Upper lobe of right lung (tissue), 1 donor: Measurements from ENCODE around the gene TPCN2. TPM values are rescaled to one million over a fixed set of nuclear protein-coding genes. Genes with fewer than 3 reads are reported as not detected.

Experiments used
- ATAC-seq: fragments of 200-7000 bp; cut with Tn5 transposase; one replicate; pipeline ENCODE4 v1.9.1; 2020; ENCODE audit warnings: mild to moderate bottlenecking, moderate library complexity
- DNase-seq: peaks from one replicate; pipeline ENCODE4 v3.0.0-alpha.2; 2020
- H3K27ac ChIP-seq: fragments of 200-600 bp; one replicate; pipeline ENCODE4 v1.8.0; 2022
- H3K27me3 ChIP-seq: fragments of 200-600 bp; one replicate; pipeline ENCODE4 v1.8.0; 2022; ENCODE audit warnings: mild to moderate bottlenecking
- H3K36me3 ChIP-seq: fragments of 200-600 bp; one replicate; pipeline ENCODE4 v1.8.0; 2022
- H3K4me1 ChIP-seq: fragments of 200-600 bp; one replicate; pipeline ENCODE4 v1.8.0; 2022
- H3K4me3 ChIP-seq: fragments of 200-600 bp; one replicate; pipeline ENCODE4 v1.8.0; 2022; ENCODE audit warnings: mild to moderate bottlenecking
- H3K9me3 ChIP-seq: fragments of 200-600 bp; one replicate; pipeline ENCODE4 v1.8.0; 2022
- CTCF ChIP-seq: fragments of 200-600 bp; IDR thresholded peaks from one replicate; pipeline ENCODE4 v1.8.0; 2022; ENCODE audit warnings: antibody characterized with exemption
- intact Hi-C: fragments of 100-400 bp; cut with DNase I; formaldehyde crosslinking; loops from one replicate; pipeline ENCODE4 v1.11.0; 2022
- total RNA-seq: library from RNA; stranded (reverse); fragmentation: NEBNext Ultra II Directional; extraction: Animal tissue kit (Norgen Biotek cat#: 25700); gene quantifications from one replicate; pipeline ENCODE4 v1.2.1, GENCODE V29; 2021
- donor health status: DM: no; HTN: yes; CAD: no; lungs with severe emphysema.

The TPCN2 gene
- total RNA-seq, 1 donor from 2014 or later: 16.6 TPM

GRCh38 chr11:69161117-69161407 lies 112.3 kb downstream of the TPCN2 start:
- intact Hi-C loops: no loop called here
- no peaks in the 10 kb centered on the region for H3K27me3 ChIP-seq
- no peak overlapping the region for H3K4me3 ChIP-seq
- no peaks in the 10 kb centered on the region for H3K36me3 ChIP-seq
- no peak overlapping the region for H3K27ac ChIP-seq
- peaks cover 13% of the 10 kb centered on the region for H3K4me1 ChIP-seq
- no peak for TF ChIP-seq CTCF
- H3K9me3 ChIP-seq: no peaks in the 10 kb centered on the region
- ATAC-seq (no peak), DNase-seq (peak; percentile 19)

- TF ChIP-seq CTCF: no peak
- no peaks in the 10 kb centered on the region for H3K27me3 ChIP-seq
- no peak overlapping the region for H3K4me3 ChIP-seq
- H3K4me1 ChIP-seq: peaks cover 11% of the 10 kb centered on the region
- DNase-seq (no peak), ATAC-seq (no peak)
- intact Hi-C loops: no loop called here
- no peaks in the 10 kb centered on the region for H3K36me3 ChIP-seq
- no peaks in the 10 kb centered on the region for H3K9me3 ChIP-seq
- no peak overlapping the region for H3K27ac ChIP-seq
These were observed 113.8 kb downstream of the TPCN2 start for GRCh38 chr11:69162505-69162904.

DNA sequence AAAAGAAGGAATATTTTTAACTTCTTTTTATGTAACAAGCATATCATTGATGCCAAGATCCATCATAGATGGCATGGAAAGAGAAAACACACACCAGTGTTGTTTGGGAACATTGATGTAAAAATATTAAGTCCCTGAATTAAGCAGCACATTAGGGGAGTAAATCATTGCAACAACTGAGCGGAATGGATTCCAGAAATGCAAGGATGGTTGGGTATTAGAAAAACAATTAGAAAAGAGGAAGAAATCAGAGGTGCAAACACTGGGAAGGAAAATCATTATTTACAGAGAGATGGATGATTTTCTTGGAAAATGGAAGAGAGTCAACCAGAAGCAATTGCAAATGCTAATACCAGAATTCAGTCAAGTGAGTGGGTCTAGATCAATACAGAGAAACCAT lies 115.1 kb downstream of the TPCN2 start:
- ATAC-seq: no peak
- no peak for TF ChIP-seq CTCF
- H3K36me3 ChIP-seq: no peaks in the 10 kb centered on the region
- H3K4me1 ChIP-seq: peaks cover 8% of the 10 kb centered on the region
- intact Hi-C loops: no loop called here
- H3K27ac ChIP-seq: no peak overlapping the region
- H3K4me3 ChIP-seq: no peak overlapping the region
- no peaks in the 10 kb centered on the region for H3K9me3 ChIP-seq
- H3K27me3 ChIP-seq: no peaks in the 10 kb centered on the region
- DNase-seq: no peak

DNA sequence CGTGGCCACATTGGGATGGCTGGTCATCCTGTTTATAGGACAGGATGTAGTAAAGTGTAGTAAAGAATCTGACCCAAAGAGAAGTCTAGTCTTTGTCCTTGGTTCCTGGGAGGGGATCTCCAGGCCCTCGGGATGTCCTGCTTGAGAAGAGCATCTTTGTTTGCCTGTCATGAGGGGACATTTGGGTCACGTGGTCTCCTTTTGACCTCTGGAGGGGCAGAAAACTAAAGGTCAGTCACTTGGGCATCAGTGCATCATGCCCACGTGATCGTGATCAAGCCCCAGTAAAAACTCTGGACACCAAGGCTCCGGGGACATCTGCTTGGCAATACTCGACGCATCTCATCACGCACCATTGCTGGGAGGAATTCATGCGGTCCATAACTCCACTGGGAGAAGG lies 116.1 kb downstream of the TPCN2 start:
- H3K4me3 ChIP-seq: no peak overlapping the region

GRCh38 chr11:69165775-69166174 lies 117.0 kb downstream of the TPCN2 start:
- H3K27ac ChIP-seq: no peak overlapping the region
- peaks cover 8% of the 10 kb centered on the region for H3K4me1 ChIP-seq
- no peak for TF ChIP-seq CTCF
- no peaks in the 10 kb centered on the region for H3K9me3 ChIP-seq
- ATAC-seq: no peak
- intact Hi-C loops: no loop called here
- no peaks in the 10 kb centered on the region for H3K27me3 ChIP-seq
- H3K4me3 ChIP-seq: no peak overlapping the region
- no peak for DNase-seq
- no peaks in the 10 kb centered on the region for H3K36me3 ChIP-seq

More for the DNA sequence above, 116.1 kb downstream of the TPCN2 start:
- intact Hi-C loops: no loop called here
- no peaks in the 10 kb centered on the region for H3K27me3 ChIP-seq
- no peak for DNase-seq
- H3K9me3 ChIP-seq: no peaks in the 10 kb centered on the region
- H3K27ac ChIP-seq: no peak overlapping the region
- no peak for TF ChIP-seq CTCF
- no peak for ATAC-seq
- peaks cover 8% of the 10 kb centered on the region for H3K4me1 ChIP-seq
- H3K36me3 ChIP-seq: no peaks in the 10 kb centered on the region
